Panc1 (cell line): ENCODE measurements around the gene LYST. TPM values are rescaled to one million over a fixed set of nuclear protein-coding genes. Genes with fewer than 3 reads are reported as not detected.

ENCODE experiments used
- ATAC-seq: fragments of 200-7000 bp; cut with Tn5 transposase; 2 replicates; pipeline ENCODE4 v1.9.1; 2020; ENCODE audit warnings: mild to moderate bottlenecking, moderate library complexity
- BruUV-seq: library from RNA; stranded (reverse); fragments of 400-500 nt; replicated peaks from 2 replicates; lab custom pipeline; 2021; lab: Mats Ljungman, UMichigan
- CTCF ChIA-PET: fragments of 300-600 bp; sonication (Branson Sonifier 250); formaldehyde crosslinking; loops from one replicate; lab custom pipeline; 2022; ENCODE audit warnings: antibody characterized with exemption; lab: Charles Lee
- POLR2A ChIA-PET: fragments of 300-600 bp; sonication (Branson Sonifier 250); formaldehyde crosslinking; loops from one replicate; lab custom pipeline; 2022; ENCODE audit warnings: antibody characterized with exemption; lab: Charles Lee
- DNase-seq: peaks from one replicate; pipeline ENCODE4 v3.0.0-alpha.2; 2010; ENCODE audit warnings: low read depth, low spot score
- H3K27ac ChIP-seq: 2 replicates; pipeline ENCODE4 v1.5.1; 2011; ENCODE audit warnings: mild to moderate bottlenecking, low read length, inconsistent platforms
- H3K27me3 ChIP-seq: fragments of 200-500 bp; sonication (Bioruptor generic); 2 replicates; pipeline ENCODE4 v1.6.0; 2014; ENCODE audit warnings: low read length, inconsistent platforms; ENCODE audit not compliant: control insufficient read depth, insufficient read depth
- H3K36me3 ChIP-seq: fragments of 200-500 bp; sonication (Bioruptor generic); 2 replicates; pipeline ENCODE4 v1.5.1; 2014; ENCODE audit warnings: inconsistent platforms, mild to moderate bottlenecking, low read length, moderate library complexity; ENCODE audit not compliant: control insufficient read depth, insufficient read depth
- H3K4me1 ChIP-seq: 2 replicates; pipeline ENCODE4 v1.5.1; 2011; ENCODE audit warnings: inconsistent platforms, mild to moderate bottlenecking, low read length, moderate library complexity; ENCODE audit not compliant: control insufficient read depth, insufficient read depth
- H3K4me3 ChIP-seq, 2 experiments: 2 replicates each; pipeline ENCODE4 v1.5.1; 2011 to 2012; ENCODE audit warnings: low read depth in 2 of 2, low read length in 2 of 2, mild to moderate bottlenecking in 2 of 2, inconsistent platforms in 1 of 2, moderate library complexity in 1 of 2
- H3K9me3 ChIP-seq: fragments of 200-500 bp; sonication (Bioruptor generic); 2 replicates; pipeline ENCODE4 v1.5.1; 2014; ENCODE audit warnings: low read depth, mild to moderate bottlenecking, inconsistent platforms, low read length, moderate library complexity; ENCODE audit not compliant: control insufficient read depth, insufficient read depth
- CTCF ChIP-seq: fragments of 450-650 bp; IDR thresholded peaks from 2 replicates; pipeline ENCODE4 v1.5.1; 2017; ENCODE audit warnings: mild to moderate bottlenecking
- POLR2AphosphoS5 ChIP-seq: IDR thresholded peaks from 2 replicates; pipeline ENCODE4 v1.6.1; 2012; ENCODE audit warnings: mild to moderate bottlenecking, low read depth, low read length, moderate library complexity
- REST ChIP-seq, 2 experiments: IDR thresholded peaks; 2 replicates each; pipeline ENCODE4 v1.6.1; 2011 to 2012; ENCODE audit warnings: low read depth in 2 of 2, control low read depth in 1 of 2, low read length in 1 of 2, mild to moderate bottlenecking in 1 of 2, moderate library complexity in 1 of 2; ENCODE audit not compliant: insufficient read depth in 1 of 2
- TCF7L2 ChIP-seq: IDR thresholded peaks from 2 replicates; pipeline ENCODE4 v1.6.1; 2011; ENCODE audit warnings: mild to moderate bottlenecking, low read depth, low read length, inconsistent platforms
- in situ Hi-C: cut with HindIII; loops from 2 replicates; pipeline ENCODE4 v1.10.0; 2016; ENCODE audit warnings: low sequenced_read_pairs, low pct_unique_long_range_greater_than_20kb
- intact Hi-C: fragments of 100-400 bp; cut with micrococcal nuclease; formaldehyde crosslinking; loops from one replicate; pipeline ENCODE4 v1.10.0; 2022; ENCODE audit not compliant: unreplicated experiment
- total RNA-seq: library from RNA; stranded (reverse); gene quantifications from one replicate; pipeline ENCODE4 v1.2.1, GENCODE V29; 2021; ENCODE audit not compliant: unreplicated experiment

The LYST gene
- total RNA-seq, 1 experiment from 2014 or later, result 75.2 TPM

- TF ChIP-seq REST (IDR thresholded peaks at IDR 0.05; ENCODE audit: insufficient read depth in 1 of 2, low read depth in 2 of 2, low read length in 1 of 2) (no peak), TCF7L2 (no peak), POLR2AphosphoS5 (no peak)
- no TSS peak for BruUV-seq
- intact Hi-C loops (no loop called here), in situ Hi-C loops (no loop called here)
- Histone ChIP-seq H3K9me3 (no peaks in the 10 kb centered on the region), H3K36me3 (no peaks in the 10 kb centered on the region), H3K4me1 (peaks cover 8% of the 10 kb centered on the region), H3K27me3 (no peaks in the 10 kb centered on the region), H3K4me3 (no peak overlapping the region), H3K27ac (no peak overlapping the region)
- DNase-seq (no peak), ATAC-seq (no peak)
- ChIA-PET CTCF (interaction anchor here (0.7 kb wide), 1 partner anchor 40 kb away, joined by 3 read pairs; no protein-coding TSS in a partner anchor), POLR2A (no interaction called here)
Observed at GRCh38 chr1:235637756-235638534, 228.8 kb downstream of the LYST start.

GRCh38 chr1:235635938-235636662 lies 230.6 kb downstream of the LYST start:
- no peaks in the 10 kb centered on the region; the same call in 1 of the 2 replicates for H3K4me1 ChIP-seq
- in situ Hi-C loops, result no loop called here
- no TSS peak for BruUV-seq
- POLR2A ChIA-PET, result no interaction called here
- no peak overlapping the region for H3K27ac ChIP-seq
- no peak for TF ChIP-seq TCF7L2
- TF ChIP-seq CTCF, result no peak
- no peak for TF ChIP-seq REST (IDR thresholded peaks at IDR 0.05; ENCODE audit: insufficient read depth in 1 of 2, low read depth in 2 of 2, low read length in 1 of 2)
- no peaks in the 10 kb centered on the region for H3K36me3 ChIP-seq
- H3K27me3 ChIP-seq, result no peaks in the 10 kb centered on the region
- no peaks in the 10 kb centered on the region for H3K9me3 ChIP-seq
- intact Hi-C loops, result no loop called here
- ATAC-seq, result peak; percentile 80
- CTCF ChIA-PET, result no interaction called here
- no peak overlapping the region for H3K4me3 ChIP-seq
- no peak for DNase-seq
